GM18951 (cell line): Measurements from ENCODE around the gene PCDHA9.
"Not testable (repeated sequence)": the region's sequence is repeated elsewhere in the genome, so short reads cannot be mapped to it uniquely, and the experiment has no call there.

ENCODE experiments used
- POLR2A ChIP-seq: IDR thresholded peaks from 4 replicates; pipeline ENCODE4 v1.6.1; 2011; ENCODE audit warnings: mild to moderate bottlenecking; ENCODE audit not compliant: insufficient read length, insufficient read depth; ENCODE audit errors: extremely low read depth
- in situ Hi-C: fragments of 300-500 bp; cut with MboI; formaldehyde crosslinking; loops from one replicate; pipeline ENCODE4 v1.12.0; 2022; ENCODE audit warnings: low sequenced_read_pairs, mixed read lengths, inconsistent platforms; ENCODE audit not compliant: unreplicated experiment

PCDHA9 gene

GRCh38 chr5:140823475-140823874 lies 24.7 kb upstream of the PCDHA9 start:
- TF ChIP-seq POLR2A: no peak
- in situ Hi-C loops: no loop called here

- TF ChIP-seq POLR2A: no peak
- in situ Hi-C loops: no loop called here
These were observed 20.3 kb upstream of the PCDHA9 start, which contains the start of gene PCDHA6 for GRCh38 chr5:140827704-140828361. Gene PCDHA6, plus strand, starts transcription at chr5:140827960. Its CDS starts 132 bp downstream, at chr5:140828092.

GRCh38 chr5:140828362-140828737 lies 19.8 kb upstream of the PCDHA9 start:
- in situ Hi-C loops: no loop called here
- no peak for TF ChIP-seq POLR2A

- in situ Hi-C loops: not testable (repeated sequence)
These were observed 18.4 kb upstream of the PCDHA9 start for GRCh38 chr5:140829511-140830501.

GRCh38 chr5:140833993-140834392 lies 14.2 kb upstream of the PCDHA9 start, which contains the start of gene PCDHA7:
Gene PCDHA7, plus strand, starts transcription at chr5:140834269. Its CDS starts 115 bp downstream, at chr5:140834384.
- in situ Hi-C loops: no loop called here
- TF ChIP-seq POLR2A: no peak

GRCh38 chr5:140834439-140835008 lies 13.7 kb upstream of the PCDHA9 start:
- in situ Hi-C loops: not testable (repeated sequence)

GRCh38 chr5:140835622-140836510 lies 12.3 kb upstream of the PCDHA9 start:
- in situ Hi-C loops: no loop called here
- TF ChIP-seq POLR2A: no peak

- no peak for TF ChIP-seq POLR2A
- in situ Hi-C loops: no loop called here
These were observed 6.9 kb upstream of the PCDHA9 start, which contains the start of gene PCDHA8 for GRCh38 chr5:140840978-140841962. Gene PCDHA8, plus strand, starts transcription at chr5:140841187. Its CDS starts 135 bp downstream, at chr5:140841322.

- TF ChIP-seq POLR2A: no peak
- in situ Hi-C loops: no loop called here
These were observed 5.1 kb upstream of the PCDHA9 start for GRCh38 chr5:140842798-140843733.

- in situ Hi-C loops: not testable (repeated sequence)
These were observed 1.9 kb downstream of the PCDHA9 start for GRCh38 chr5:140849831-140850634.
